ENCODE data around the gene IQGAP3. TPM values are rescaled to one million over a fixed set of nuclear protein-coding genes. Genes with fewer than 3 reads are reported as not detected.

Gene IQGAP3
- total and polyA plus RNA-seq, 2 experiments from 2014 or later, result 11.9 to 31.8 TPM

DNA sequence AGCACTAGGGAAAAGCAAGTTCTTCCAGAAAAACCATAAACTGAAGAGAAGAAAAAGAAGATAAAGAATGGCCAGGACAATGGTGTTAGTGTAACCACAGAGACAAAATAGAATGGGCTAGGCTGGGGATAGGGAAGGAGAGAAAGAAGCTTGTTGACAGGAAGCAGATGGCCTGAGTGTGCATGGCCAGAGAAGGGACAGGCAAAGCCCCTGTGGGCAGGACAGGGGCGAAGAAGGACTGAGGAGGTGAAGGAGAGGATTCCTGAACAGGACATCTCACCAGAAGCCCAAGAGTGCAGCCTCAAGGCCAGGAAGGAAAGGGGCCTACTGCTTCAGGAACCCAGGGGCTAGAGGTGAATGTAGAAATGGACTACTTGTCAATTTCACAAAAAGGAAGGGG lies 29.3 kb downstream of the IQGAP3 start:
- no peak for ATAC-seq
- DNase-seq (ENCODE audit: low spot score), result no peak
- H3K36me3 ChIP-seq (ENCODE audit: insufficient read depth), result peaks cover 16% of the 10 kb centered on the region
- no peaks in the 10 kb centered on the region for H3K27me3 ChIP-seq (ENCODE audit: insufficient read depth)
- Mint-ChIP-seq H3K27ac (no peak overlapping the region), H3K27me3 (ENCODE audit: insufficient read depth, low read depth, poor library complexity) (peaks cover 7% of the 10 kb centered on the region), H3K36me3 (ENCODE audit: low read depth) (peaks cover 38% of the 10 kb centered on the region), H3K4me1 (0 out of 3 replicates have a peak, but pooled peaks cover 7% of the 10 kb centered on the region), H3K4me3 (no peak overlapping the region), H3K9me3 (no peaks in the 10 kb centered on the region)
- H3K4me3 ChIP-seq, result no peak overlapping the region
- no peak overlapping the region for H3K27ac ChIP-seq (ENCODE audit: low read depth)
- no peaks in the 10 kb centered on the region for H3F3A ChIP-seq (replicated peaks; ENCODE audit: low read depth)
- no peaks in the 10 kb centered on the region for H3K9me2 ChIP-seq (ENCODE audit: insufficient read depth)
- H4K20me1 ChIP-seq (replicated peaks; ENCODE audit: insufficient read depth), result no peaks in the 10 kb centered on the region
- no peaks in the 10 kb centered on the region for H3K4me1 ChIP-seq (ENCODE audit: insufficient read depth)
- H3K4me2 ChIP-seq, result no peak overlapping the region
- H3K79me2 ChIP-seq (replicated peaks; ENCODE audit: insufficient read depth), result no peaks in the 10 kb centered on the region
- TF ChIP-seq EZH2phosphoT487 (IDR thresholded peaks at IDR 0.05; ENCODE audit: unreplicated experiment) (no peak), CREB1 (CRISPR knock-in tag; IDR thresholded peaks at IDR 0.05; ENCODE audit: low read depth) (no peak), ZNF331 (CRISPR knock-in tag; IDR thresholded peaks at IDR 0.05; ENCODE audit: low read depth) (no peak), STAT1 (IDR thresholded peaks at IDR 0.05; ENCODE audit: unreplicated experiment) (no peak), ZNF114 (CRISPR knock-in tag; IDR thresholded peaks at IDR 0.05) (no peak)
- no peak overlapping the region for H2AFZ ChIP-seq

DNA sequence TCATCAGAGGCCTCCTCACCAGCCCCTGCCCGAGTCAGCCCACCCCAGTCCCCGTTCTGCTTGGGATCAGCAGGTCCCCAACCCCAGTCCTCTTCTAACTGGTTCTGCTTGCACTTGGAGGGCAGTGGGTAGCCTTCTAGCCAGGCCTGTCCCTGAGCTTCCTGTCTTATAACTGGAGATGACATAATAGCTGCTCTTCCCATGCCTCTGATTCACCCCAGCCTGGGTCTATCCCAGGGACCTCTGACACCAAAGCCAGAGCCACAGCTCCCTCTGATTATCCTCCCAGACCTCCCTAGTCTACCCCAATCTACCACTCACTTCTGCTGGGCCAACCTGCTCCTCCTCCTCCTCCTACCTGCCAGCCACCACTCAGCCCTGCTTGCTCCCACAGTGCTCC lies 31.4 kb downstream of the IQGAP3 start:
- Histone ChIP-seq H4K20me1 (replicated peaks; ENCODE audit: insufficient read depth) (no peaks in the 10 kb centered on the region), H3F3A (replicated peaks; ENCODE audit: low read depth) (no peaks in the 10 kb centered on the region), H3K4me3 (no peak overlapping the region), H3K79me2 (replicated peaks; ENCODE audit: insufficient read depth) (no peaks in the 10 kb centered on the region), H3K4me1 (ENCODE audit: insufficient read depth) (no peaks in the 10 kb centered on the region), H3K27me3 (ENCODE audit: insufficient read depth) (no peaks in the 10 kb centered on the region), H3K27ac (ENCODE audit: low read depth) (no peak overlapping the region), H3K9me2 (ENCODE audit: insufficient read depth) (no peaks in the 10 kb centered on the region), H3K4me2 (no peak overlapping the region), H2AFZ (no peak overlapping the region), H3K36me3 (ENCODE audit: insufficient read depth) (peaks cover 27% of the 10 kb centered on the region)
- no peak for DNase-seq (ENCODE audit: low spot score)
- Mint-ChIP-seq H3K9me3 (no peaks in the 10 kb centered on the region), H3K4me1 (0 out of 3 replicates have a peak, but pooled peaks cover 7% of the 10 kb centered on the region), H3K27ac (no peak overlapping the region), H3K4me3 (no peak overlapping the region), H3K36me3 (ENCODE audit: low read depth) (peaks cover 36% of the 10 kb centered on the region), H3K27me3 (ENCODE audit: insufficient read depth, low read depth, poor library complexity) (peaks cover 5% of the 10 kb centered on the region)
- ATAC-seq, result no peak
- TF ChIP-seq, protein P1, sequence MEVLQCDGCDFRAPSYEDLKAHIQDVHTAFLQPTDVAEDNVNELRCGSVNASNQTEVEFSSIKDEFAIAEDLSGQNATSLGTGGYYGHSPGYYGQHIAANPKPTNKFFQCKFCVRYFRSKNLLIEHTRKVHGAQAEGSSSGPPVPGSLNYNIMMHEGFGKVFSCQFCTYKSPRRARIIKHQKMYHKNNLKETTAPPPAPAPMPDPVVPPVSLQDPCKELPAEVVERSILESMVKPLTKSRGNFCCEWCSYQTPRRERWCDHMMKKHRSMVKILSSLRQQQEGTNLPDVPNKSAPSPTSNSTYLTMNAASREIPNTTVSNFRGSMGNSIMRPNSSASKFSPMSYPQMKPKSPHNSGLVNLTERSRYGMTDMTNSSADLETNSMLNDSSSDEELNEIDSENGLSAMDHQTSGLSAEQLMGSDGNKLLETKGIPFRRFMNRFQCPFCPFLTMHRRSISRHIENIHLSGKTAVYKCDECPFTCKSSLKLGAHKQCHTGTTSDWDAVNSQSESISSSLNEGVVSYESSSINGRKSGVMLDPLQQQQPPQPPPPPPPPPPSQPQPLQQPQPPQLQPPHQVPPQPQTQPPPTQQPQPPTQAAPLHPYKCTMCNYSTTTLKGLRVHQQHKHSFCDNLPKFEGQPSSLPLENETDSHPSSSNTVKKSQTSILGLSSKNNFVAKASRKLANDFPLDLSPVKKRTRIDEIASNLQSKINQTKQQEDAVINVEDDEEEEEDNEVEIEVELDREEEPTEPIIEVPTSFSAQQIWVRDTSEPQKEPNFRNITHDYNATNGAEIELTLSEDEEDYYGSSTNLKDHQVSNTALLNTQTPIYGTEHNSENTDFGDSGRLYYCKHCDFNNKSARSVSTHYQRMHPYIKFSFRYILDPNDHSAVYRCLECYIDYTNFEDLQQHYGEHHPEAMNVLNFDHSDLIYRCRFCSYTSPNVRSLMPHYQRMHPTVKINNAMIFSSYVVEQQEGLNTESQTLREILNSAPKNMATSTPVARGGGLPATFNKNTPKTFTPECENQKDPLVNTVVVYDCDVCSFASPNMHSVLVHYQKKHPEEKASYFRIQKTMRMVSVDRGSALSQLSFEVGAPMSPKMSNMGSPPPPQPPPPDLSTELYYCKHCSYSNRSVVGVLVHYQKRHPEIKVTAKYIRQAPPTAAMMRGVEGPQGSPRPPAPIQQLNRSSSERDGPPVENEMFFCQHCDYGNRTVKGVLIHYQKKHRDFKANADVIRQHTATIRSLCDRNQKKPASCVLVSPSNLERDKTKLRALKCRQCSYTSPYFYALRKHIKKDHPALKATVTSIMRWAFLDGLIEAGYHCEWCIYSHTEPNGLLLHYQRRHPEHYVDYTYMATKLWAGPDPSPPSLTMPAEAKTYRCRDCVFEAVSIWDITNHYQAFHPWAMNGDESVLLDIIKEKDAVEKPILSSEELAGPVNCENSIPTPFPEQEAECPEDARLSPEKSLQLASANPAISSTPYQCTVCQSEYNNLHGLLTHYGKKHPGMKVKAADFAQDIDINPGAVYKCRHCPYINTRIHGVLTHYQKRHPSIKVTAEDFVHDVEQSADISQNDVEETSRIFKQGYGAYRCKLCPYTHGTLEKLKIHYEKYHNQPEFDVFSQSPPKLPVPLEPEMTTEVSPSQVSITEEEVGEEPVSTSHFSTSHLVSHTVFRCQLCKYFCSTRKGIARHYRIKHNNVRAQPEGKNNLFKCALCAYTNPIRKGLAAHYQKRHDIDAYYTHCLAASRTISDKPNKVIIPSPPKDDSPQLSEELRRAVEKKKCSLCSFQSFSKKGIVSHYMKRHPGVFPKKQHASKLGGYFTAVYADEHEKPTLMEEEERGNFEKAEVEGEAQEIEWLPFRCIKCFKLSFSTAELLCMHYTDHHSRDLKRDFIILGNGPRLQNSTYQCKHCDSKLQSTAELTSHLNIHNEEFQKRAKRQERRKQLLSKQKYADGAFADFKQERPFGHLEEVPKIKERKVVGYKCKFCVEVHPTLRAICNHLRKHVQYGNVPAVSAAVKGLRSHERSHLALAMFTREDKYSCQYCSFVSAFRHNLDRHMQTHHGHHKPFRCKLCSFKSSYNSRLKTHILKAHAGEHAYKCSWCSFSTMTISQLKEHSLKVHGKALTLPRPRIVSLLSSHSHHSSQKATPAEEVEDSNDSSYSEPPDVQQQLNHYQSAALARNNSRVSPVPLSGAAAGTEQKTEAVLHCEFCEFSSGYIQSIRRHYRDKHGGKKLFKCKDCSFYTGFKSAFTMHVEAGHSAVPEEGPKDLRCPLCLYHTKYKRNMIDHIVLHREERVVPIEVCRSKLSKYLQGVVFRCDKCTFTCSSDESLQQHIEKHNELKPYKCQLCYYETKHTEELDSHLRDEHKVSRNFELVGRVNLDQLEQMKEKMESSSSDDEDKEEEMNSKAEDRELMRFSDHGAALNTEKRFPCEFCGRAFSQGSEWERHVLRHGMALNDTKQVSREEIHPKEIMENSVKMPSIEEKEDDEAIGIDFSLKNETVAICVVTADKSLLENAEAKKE (CRISPR knock-in tag; IDR thresholded peaks at IDR 0.05), result no peak
- TF ChIP-seq STAT1 (IDR thresholded peaks at IDR 0.05; ENCODE audit: unreplicated experiment) (no peak), ZNF331 (CRISPR knock-in tag; IDR thresholded peaks at IDR 0.05; ENCODE audit: low read depth) (no peak), EZH2 (IDR thresholded peaks at IDR 0.05; ENCODE audit: low read depth, unreplicated experiment) (no peak), EZH2phosphoT487 (IDR thresholded peaks at IDR 0.05; ENCODE audit: unreplicated experiment) (no peak), ZNF114 (CRISPR knock-in tag; IDR thresholded peaks at IDR 0.05) (no peak), NANOG (IDR thresholded peaks at IDR 0.05; ENCODE audit: borderline replicate concordance) (no peak), CREB1 (CRISPR knock-in tag; IDR thresholded peaks at IDR 0.05; ENCODE audit: low read depth) (no peak), JUNB (IDR thresholded peaks at IDR 0.05; ENCODE audit: unreplicated experiment) (no peak), POLR2AphosphoS5 (IDR thresholded peaks at IDR 0.05; ENCODE audit: low read depth) (no peak)
- TF ChIP-seq, protein P2, sequence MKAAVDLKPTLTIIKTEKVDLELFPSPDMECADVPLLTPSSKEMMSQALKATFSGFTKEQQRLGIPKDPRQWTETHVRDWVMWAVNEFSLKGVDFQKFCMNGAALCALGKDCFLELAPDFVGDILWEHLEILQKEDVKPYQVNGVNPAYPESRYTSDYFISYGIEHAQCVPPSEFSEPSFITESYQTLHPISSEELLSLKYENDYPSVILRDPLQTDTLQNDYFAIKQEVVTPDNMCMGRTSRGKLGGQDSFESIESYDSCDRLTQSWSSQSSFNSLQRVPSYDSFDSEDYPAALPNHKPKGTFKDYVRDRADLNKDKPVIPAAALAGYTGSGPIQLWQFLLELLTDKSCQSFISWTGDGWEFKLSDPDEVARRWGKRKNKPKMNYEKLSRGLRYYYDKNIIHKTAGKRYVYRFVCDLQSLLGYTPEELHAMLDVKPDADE (IDR thresholded peaks at IDR 0.05), result no peak
- TF ChIP-seq, protein P3, sequence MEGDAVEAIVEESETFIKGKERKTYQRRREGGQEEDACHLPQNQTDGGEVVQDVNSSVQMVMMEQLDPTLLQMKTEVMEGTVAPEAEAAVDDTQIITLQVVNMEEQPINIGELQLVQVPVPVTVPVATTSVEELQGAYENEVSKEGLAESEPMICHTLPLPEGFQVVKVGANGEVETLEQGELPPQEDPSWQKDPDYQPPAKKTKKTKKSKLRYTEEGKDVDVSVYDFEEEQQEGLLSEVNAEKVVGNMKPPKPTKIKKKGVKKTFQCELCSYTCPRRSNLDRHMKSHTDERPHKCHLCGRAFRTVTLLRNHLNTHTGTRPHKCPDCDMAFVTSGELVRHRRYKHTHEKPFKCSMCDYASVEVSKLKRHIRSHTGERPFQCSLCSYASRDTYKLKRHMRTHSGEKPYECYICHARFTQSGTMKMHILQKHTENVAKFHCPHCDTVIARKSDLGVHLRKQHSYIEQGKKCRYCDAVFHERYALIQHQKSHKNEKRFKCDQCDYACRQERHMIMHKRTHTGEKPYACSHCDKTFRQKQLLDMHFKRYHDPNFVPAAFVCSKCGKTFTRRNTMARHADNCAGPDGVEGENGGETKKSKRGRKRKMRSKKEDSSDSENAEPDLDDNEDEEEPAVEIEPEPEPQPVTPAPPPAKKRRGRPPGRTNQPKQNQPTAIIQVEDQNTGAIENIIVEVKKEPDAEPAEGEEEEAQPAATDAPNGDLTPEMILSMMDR (conservative IDR thresholded peaks at IDR 0.05; ENCODE audit: low read depth in 2 of 2), result no peak

Measured in GM23338 (cell line).